Measurements from ENCODE around the gene UQCRQ. TPM values are rescaled to one million over a fixed set of nuclear protein-coding genes. Genes with fewer than 3 reads are reported as not detected.

UQCRQ gene
- total RNA-seq, 4 donors from 2014 or later, result 106 to 169 (median 128) TPM

DNA sequence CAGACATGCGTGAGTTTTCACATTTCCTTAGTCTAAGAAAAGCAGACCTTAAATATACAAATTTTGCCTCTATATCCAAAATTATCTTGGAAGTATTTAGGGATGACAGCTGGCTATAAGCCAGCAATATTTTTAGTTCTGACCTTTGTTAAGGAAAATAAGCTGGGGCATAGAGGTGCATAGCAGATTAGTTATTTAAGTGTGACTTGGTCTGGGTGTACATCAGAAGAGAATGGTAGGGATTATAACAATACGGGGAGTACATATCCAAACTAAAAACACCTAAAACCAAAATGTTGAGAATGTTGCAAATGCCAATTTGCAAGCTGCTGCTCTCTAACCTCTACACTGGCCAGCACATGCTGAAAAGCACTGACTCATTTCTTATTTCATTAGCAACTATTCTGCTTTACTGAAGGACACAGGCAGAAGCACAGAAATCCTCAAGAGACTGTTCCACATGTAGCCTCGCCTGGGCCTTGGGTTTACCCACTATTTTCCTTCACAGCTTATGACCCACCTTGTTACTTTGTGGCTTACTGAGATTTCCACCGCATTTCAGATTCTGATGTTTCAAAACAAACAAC lies 29.4 kb downstream of the UQCRQ start:
- Histone ChIP-seq H3K4me3 (no peak overlapping the region), H3K27me3 (no peaks in the 10 kb centered on the region), H3K36me3 (peaks cover 3 to 86% of the 10 kb centered on the region in 2 donors), H3K4me1 (peaks cover 0 to 12% (median 0%) of the 10 kb centered on the region in 3 donors), H3K27ac (no peak overlapping the region), H3K9me3 (no peaks in the 10 kb centered on the region)
- no peak for TF ChIP-seq EP300 (IDR thresholded peaks at IDR 0.05)
- TF ChIP-seq, protein P1, sequence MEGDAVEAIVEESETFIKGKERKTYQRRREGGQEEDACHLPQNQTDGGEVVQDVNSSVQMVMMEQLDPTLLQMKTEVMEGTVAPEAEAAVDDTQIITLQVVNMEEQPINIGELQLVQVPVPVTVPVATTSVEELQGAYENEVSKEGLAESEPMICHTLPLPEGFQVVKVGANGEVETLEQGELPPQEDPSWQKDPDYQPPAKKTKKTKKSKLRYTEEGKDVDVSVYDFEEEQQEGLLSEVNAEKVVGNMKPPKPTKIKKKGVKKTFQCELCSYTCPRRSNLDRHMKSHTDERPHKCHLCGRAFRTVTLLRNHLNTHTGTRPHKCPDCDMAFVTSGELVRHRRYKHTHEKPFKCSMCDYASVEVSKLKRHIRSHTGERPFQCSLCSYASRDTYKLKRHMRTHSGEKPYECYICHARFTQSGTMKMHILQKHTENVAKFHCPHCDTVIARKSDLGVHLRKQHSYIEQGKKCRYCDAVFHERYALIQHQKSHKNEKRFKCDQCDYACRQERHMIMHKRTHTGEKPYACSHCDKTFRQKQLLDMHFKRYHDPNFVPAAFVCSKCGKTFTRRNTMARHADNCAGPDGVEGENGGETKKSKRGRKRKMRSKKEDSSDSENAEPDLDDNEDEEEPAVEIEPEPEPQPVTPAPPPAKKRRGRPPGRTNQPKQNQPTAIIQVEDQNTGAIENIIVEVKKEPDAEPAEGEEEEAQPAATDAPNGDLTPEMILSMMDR (IDR thresholded peaks at IDR 0.05), result no peak
- TF ChIP-seq POLR2AphosphoS5 (IDR thresholded peaks at IDR 0.05), result no peak
- TF ChIP-seq POLR2A (IDR thresholded peaks at IDR 0.05), result no peak
- WGBS, 2 donors (ENCODE audit: low coverage in 1 of 2), result 75 to 79% methylated on average over 3 to 4 of the region's 4 CpGs
- ATAC-seq, result no peak

DNA sequence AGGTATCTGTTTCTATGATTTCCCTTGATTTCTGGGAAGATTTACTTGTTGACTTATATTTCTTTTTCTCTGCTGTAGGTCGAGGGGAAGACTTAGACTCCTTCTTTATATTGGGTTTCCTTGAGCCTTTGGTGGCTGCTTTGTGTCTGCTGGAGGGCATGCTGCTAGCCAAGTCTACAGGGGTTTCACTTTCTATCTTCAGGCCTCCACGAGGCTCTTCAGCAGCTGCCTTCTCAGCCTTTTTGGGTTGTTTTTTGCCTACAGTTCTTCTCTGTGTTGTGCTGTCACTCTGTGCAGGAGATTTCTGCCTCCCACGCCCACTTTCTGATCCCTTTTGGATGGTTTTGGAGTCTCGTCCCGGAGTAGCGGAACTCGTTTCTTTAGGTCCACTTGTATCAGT lies 30.2 kb downstream of the UQCRQ start:
- Histone ChIP-seq H3K9me3 (no peaks in the 10 kb centered on the region), H3K36me3 (peaks cover 3 to 77% of the 10 kb centered on the region in 2 donors), H3K27ac (no peak overlapping the region), H3K27me3 (no peaks in the 10 kb centered on the region), H3K4me1 (peaks cover 0 to 12% (median 0%) of the 10 kb centered on the region in 3 donors), H3K4me3 (no peak overlapping the region)
- TF ChIP-seq EP300 (IDR thresholded peaks at IDR 0.05), result no peak
- TF ChIP-seq POLR2A (IDR thresholded peaks at IDR 0.05), result no peak
- no peak for TF ChIP-seq POLR2AphosphoS5 (IDR thresholded peaks at IDR 0.05)
- TF ChIP-seq, protein P1 (IDR thresholded peaks at IDR 0.05), result no peak
- ATAC-seq, result no peak
- WGBS, 2 donors (ENCODE audit: low coverage in 1 of 2), result 80 to 94% methylated on average over 1 to 4 of the region's 7 CpGs

DNA sequence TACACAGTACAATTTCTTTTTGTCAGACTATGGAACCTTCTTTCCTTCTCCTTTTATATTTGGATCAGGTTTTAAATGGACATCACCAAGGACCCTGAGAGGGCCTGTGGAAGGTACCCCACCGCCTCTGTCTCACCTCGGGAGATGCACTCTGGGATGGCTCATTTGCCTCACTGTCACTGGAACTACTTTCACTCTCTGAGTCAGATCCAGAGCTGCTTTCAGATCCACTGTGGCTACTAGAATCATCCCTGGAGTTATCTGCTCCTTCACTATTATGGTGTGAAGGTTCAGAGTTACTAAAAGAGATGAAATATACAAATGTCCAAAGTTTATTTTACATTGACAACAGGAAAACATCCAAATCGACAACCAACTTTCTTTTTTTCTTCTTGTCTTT lies 31.7 kb downstream of the UQCRQ start:
- WGBS, 2 donors (ENCODE audit: low coverage in 1 of 2), result 63 to 65% methylated on average over 3 of the region's 3 CpGs
- Histone ChIP-seq H3K36me3 (peaks cover 3 to 69% of the 10 kb centered on the region in 2 donors), H3K4me3 (no peak overlapping the region), H3K27me3 (no peaks in the 10 kb centered on the region), H3K27ac (no peak overlapping the region), H3K4me1 (peaks cover 0 to 12% (median 0%) of the 10 kb centered on the region in 3 donors), H3K9me3 (no peaks in the 10 kb centered on the region)
- no peak for TF ChIP-seq POLR2A (IDR thresholded peaks at IDR 0.05)
- TF ChIP-seq, protein P1 (IDR thresholded peaks at IDR 0.05), result no peak
- TF ChIP-seq POLR2AphosphoS5 (IDR thresholded peaks at IDR 0.05), result no peak
- TF ChIP-seq EP300 (IDR thresholded peaks at IDR 0.05), result no peak
- no peak for ATAC-seq

DNA sequence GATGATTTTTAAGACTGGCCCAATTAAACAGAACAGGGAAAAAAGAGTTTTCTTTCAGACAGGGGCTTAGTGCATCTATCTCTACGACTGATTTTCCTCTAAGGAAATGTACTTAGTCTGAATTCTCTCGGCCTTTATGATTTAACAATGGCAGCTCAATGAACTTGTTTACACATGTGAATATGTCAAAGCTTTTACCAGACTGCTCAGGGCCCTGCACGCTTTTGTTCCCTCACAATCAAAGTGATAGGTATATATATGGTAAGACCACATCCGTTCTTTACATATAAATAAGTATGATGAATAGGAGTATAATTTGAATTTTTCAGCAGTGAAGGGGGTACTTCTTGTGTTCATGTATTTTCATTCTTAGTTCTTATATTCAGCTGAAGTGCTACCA lies 34.6 kb downstream of the UQCRQ start:
- Histone ChIP-seq H3K4me1 (peaks cover 0 to 8% (median 0%) of the 10 kb centered on the region in 3 donors), H3K9me3 (no peaks in the 10 kb centered on the region), H3K4me3 (no peak overlapping the region), H3K27ac (no peak overlapping the region), H3K36me3 (peaks cover 3 to 47% of the 10 kb centered on the region in 2 donors), H3K27me3 (no peaks in the 10 kb centered on the region)
- TF ChIP-seq POLR2A (IDR thresholded peaks at IDR 0.05) (no peak), EP300 (IDR thresholded peaks at IDR 0.05) (no peak), POLR2AphosphoS5 (IDR thresholded peaks at IDR 0.05) (no peak)
- TF ChIP-seq, protein P1 (IDR thresholded peaks at IDR 0.05), result no peak
- 61 to 68% methylated on average over 4 of the region's 4 CpGs for WGBS, 2 donors (ENCODE audit: low coverage in 1 of 2)
- ATAC-seq, result no peak

DNA sequence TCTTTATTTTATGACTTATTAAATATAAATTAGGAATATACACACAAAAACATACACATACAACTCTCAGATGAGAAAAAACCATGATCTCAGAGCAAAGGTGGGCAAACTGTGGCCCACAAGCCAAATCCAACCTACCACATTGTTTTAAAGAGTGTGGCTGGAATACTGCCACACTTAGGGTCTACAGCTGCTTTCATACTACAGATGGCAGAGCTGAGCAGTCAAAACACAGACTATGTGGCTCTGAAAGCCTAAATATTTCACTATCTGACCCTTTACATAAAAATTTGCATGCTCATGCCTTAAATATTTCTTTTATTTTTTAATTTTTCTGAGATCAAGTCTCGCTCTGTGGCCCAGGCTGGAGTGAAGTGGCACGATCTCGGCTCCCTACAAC lies 35.3 kb downstream of the UQCRQ start:
- WGBS, 2 donors (ENCODE audit: low coverage in 1 of 2), result 97% methylated on average over 3 of the region's 3 CpGs
- H3K36me3 ChIP-seq, result peaks cover 3 to 40% of the 10 kb centered on the region in 2 donors
- H3K27me3 ChIP-seq, result no peaks in the 10 kb centered on the region
- H3K4me3 ChIP-seq, result no peak overlapping the region
- no peak for ATAC-seq
- no peaks in the 10 kb centered on the region for H3K9me3 ChIP-seq
- no peak overlapping the region for H3K27ac ChIP-seq
- H3K4me1 ChIP-seq, result peaks cover 0 to 8% (median 0%) of the 10 kb centered on the region in 3 donors
- TF ChIP-seq EP300 (IDR thresholded peaks at IDR 0.05), result no peak
- TF ChIP-seq POLR2A (IDR thresholded peaks at IDR 0.05), result no peak
- TF ChIP-seq, protein P1 (IDR thresholded peaks at IDR 0.05), result no peak
- no peak for TF ChIP-seq POLR2AphosphoS5 (IDR thresholded peaks at IDR 0.05)

Measured in gastroesophageal sphincter (tissue), 4 donors.